ENCODE results near the gene WDR4.

DNA sequence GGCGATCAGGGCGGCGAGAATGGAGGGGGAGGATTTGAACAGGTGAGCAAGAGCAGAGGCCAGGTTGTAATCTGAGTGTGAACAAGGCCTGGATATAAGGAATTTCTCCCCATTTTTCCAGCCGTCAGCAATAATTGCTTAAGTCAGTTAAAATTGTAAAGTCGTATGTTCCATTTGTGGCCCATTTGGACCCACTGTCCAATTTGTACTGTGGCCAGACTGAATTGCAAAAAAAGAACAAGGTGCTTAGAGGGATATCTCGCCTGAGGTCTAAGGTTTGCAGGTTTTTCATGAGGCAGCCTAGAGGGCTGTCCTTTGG is 45.1 kb upstream of the WDR4 start:
- TF ChIP-seq, protein P1, sequence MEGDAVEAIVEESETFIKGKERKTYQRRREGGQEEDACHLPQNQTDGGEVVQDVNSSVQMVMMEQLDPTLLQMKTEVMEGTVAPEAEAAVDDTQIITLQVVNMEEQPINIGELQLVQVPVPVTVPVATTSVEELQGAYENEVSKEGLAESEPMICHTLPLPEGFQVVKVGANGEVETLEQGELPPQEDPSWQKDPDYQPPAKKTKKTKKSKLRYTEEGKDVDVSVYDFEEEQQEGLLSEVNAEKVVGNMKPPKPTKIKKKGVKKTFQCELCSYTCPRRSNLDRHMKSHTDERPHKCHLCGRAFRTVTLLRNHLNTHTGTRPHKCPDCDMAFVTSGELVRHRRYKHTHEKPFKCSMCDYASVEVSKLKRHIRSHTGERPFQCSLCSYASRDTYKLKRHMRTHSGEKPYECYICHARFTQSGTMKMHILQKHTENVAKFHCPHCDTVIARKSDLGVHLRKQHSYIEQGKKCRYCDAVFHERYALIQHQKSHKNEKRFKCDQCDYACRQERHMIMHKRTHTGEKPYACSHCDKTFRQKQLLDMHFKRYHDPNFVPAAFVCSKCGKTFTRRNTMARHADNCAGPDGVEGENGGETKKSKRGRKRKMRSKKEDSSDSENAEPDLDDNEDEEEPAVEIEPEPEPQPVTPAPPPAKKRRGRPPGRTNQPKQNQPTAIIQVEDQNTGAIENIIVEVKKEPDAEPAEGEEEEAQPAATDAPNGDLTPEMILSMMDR (IDR thresholded peaks at IDR 0.05): no peak
- no peak for TF ChIP-seq EZH2 (IDR thresholded peaks at IDR 0.05)
